ENCODE data around the gene SLC12A2.

SLC12A2 gene

DNA sequence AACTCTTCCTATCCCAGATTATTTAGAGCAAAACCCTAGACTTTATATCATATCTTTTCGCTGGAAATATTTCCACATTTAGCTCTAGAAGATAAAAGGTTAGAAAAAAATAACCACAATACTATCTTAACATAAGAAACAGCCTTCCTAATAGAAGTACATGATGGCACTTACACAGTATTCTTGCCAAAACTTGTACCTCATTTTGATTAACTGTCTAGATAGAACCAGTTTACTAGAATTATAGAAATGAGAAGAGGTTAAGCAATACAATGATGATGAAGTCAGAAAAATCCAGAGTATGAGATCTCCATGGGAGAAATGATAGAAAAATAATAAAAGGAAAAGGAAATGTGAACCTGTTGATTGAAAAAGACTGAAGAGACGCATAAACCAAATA, 63.1 kb downstream of the SLC12A2 start:
- no peak for DNase-seq (ENCODE audit: extremely low spot score)
- ChIA-PET CTCF (no interaction called here), POLR2A (no interaction called here)
- TF ChIP-seq PKNOX1 (IDR thresholded peaks at IDR 0.05) (no peak), TARDBP (IDR thresholded peaks at IDR 0.05) (no peak), FOXK2 (IDR thresholded peaks at IDR 0.05) (no peak), NFRKB (IDR thresholded peaks at IDR 0.05) (no peak), BHLHE40 (IDR thresholded peaks at IDR 0.05; ENCODE audit: borderline replicate concordance) (no peak), LEF1 (IDR thresholded peaks at IDR 0.05; ENCODE audit: borderline replicate concordance) (no peak), SP1 (IDR thresholded peaks at IDR 0.05) (no peak), SUZ12 (IDR thresholded peaks at IDR 0.05) (no peak), L3MBTL2 (conservative IDR thresholded peaks at IDR 0.05) (no peak), FOXM1 (IDR thresholded peaks at IDR 0.05; ENCODE audit: borderline replicate concordance) (no peak), HDGF (IDR thresholded peaks at IDR 0.05; ENCODE audit: borderline replicate concordance) (no peak), ELF4 (IDR thresholded peaks at IDR 0.05) (no peak)

DNA sequence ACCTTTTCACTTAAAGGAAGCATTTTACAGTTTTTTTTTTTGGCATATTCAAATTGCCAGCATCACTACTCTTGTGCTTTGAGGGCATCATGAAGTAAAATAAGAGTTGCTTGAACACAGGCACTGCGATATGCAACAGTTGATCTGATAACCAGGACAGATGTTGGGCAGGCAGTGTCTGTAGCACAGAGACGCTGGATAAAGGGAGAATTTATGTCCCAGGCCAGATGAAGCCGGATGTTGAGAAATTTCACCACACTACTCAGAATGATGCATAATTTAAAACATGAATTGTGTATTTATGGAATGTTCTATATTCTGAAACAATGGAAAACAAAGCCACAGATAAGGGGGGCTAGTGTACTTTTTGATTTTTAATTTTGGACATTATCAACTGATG, 71.4 kb downstream of the SLC12A2 start:
- DNase-seq (ENCODE audit: extremely low spot score) = no peak
- ChIA-PET CTCF (no interaction called here), POLR2A (no interaction called here)
- no peak for TF ChIP-seq FOXK2 (IDR thresholded peaks at IDR 0.05)
- no peak for TF ChIP-seq ELF4 (IDR thresholded peaks at IDR 0.05)
- no peak for TF ChIP-seq PKNOX1 (IDR thresholded peaks at IDR 0.05)
- TF ChIP-seq BHLHE40 (IDR thresholded peaks at IDR 0.05; ENCODE audit: borderline replicate concordance) = no peak
- TF ChIP-seq FOXA1 (IDR thresholded peaks at IDR 0.05) = no peak
- TF ChIP-seq TARDBP (IDR thresholded peaks at IDR 0.05) = no peak
- no peak for TF ChIP-seq FOXM1 (IDR thresholded peaks at IDR 0.05; ENCODE audit: borderline replicate concordance)
- no peak for TF ChIP-seq SP1 (IDR thresholded peaks at IDR 0.05)
- no peak for TF ChIP-seq LEF1 (IDR thresholded peaks at IDR 0.05; ENCODE audit: borderline replicate concordance)
- no peak for TF ChIP-seq ARNT (IDR thresholded peaks at IDR 0.05)
- TF ChIP-seq CTBP1 (IDR thresholded peaks at IDR 0.05; ENCODE audit: borderline replicate concordance) = no peak
- no peak for TF ChIP-seq SUZ12 (IDR thresholded peaks at IDR 0.05)
- no peak for TF ChIP-seq NFRKB (IDR thresholded peaks at IDR 0.05)

DNA sequence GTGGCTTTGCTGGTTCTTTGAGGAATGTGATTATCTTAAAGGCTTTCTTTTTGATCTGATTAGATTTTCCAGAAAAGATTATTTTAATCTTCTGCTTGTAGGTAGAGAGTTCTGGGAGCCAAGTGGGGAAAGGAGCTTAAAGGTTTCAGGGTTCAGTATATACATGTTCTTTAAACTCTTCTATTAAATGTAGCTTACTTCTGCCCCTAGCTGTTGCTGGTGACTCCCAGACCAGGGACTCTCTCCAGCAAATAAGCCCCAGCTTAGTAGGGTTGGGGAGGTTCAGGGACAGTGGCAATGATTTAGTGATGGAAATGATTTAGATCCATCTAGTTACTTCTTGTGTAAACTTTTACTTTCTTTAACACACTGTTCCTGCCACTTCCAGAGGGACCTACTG, 72.2 kb downstream of the SLC12A2 start:
- POLR2A ChIA-PET = no interaction called here
- CTCF ChIA-PET = no interaction called here
- no peak for TF ChIP-seq SP1 (IDR thresholded peaks at IDR 0.05)
- no peak for TF ChIP-seq HDGF (IDR thresholded peaks at IDR 0.05; ENCODE audit: borderline replicate concordance)
- no peak for TF ChIP-seq ELF4 (IDR thresholded peaks at IDR 0.05)
- TF ChIP-seq TARDBP (IDR thresholded peaks at IDR 0.05) = no peak
- no peak for TF ChIP-seq CTBP1 (IDR thresholded peaks at IDR 0.05; ENCODE audit: borderline replicate concordance)
- TF ChIP-seq FOXK2 (IDR thresholded peaks at IDR 0.05) = no peak
- no peak for TF ChIP-seq LEF1 (IDR thresholded peaks at IDR 0.05; ENCODE audit: borderline replicate concordance)
- TF ChIP-seq BHLHE40 (IDR thresholded peaks at IDR 0.05; ENCODE audit: borderline replicate concordance) = no peak
- TF ChIP-seq FOXM1 (IDR thresholded peaks at IDR 0.05; ENCODE audit: borderline replicate concordance) = no peak
- TF ChIP-seq NFRKB (IDR thresholded peaks at IDR 0.05) = no peak
- no peak for DNase-seq (ENCODE audit: extremely low spot score)

DNA sequence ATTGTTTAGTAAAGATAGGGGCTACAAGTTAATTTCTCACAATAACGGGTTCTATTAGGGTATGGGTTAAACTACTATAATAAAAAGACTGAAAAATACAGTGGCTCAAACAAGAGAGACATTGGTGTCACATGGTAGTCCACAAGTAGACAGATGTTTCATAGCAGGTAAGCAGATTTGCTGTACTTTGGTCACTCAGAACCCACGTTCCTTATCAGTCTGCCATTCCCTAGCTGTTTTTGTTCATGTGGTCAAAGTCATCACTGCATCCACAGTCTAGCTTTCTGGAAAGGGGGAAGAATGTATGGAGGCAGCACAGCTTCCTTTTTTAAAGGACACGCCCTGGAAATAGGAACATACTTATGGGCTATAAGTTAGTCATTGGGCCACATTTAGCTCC, 73.0 kb downstream of the SLC12A2 start:
- TF ChIP-seq PKNOX1 (IDR thresholded peaks at IDR 0.05) = no peak
- POLR2A ChIA-PET = no interaction called here
- CTCF ChIA-PET = no interaction called here

GRCh38 chr5:128158342-128158741, 74.8 kb downstream of the SLC12A2 start:
- ChIA-PET POLR2A (no interaction called here), CTCF (no interaction called here)
- DNase-seq (ENCODE audit: extremely low spot score) = no peak
- TF ChIP-seq PKNOX1 (IDR thresholded peaks at IDR 0.05) = no peak
- TF ChIP-seq HDGF (IDR thresholded peaks at IDR 0.05; ENCODE audit: borderline replicate concordance) = no peak
- TF ChIP-seq TARDBP (IDR thresholded peaks at IDR 0.05) = no peak
- TF ChIP-seq SP1 (IDR thresholded peaks at IDR 0.05) = no peak
- TF ChIP-seq FOXK2 (IDR thresholded peaks at IDR 0.05) = no peak
- TF ChIP-seq ARNT (IDR thresholded peaks at IDR 0.05) = no peak
- no peak for TF ChIP-seq LEF1 (IDR thresholded peaks at IDR 0.05; ENCODE audit: borderline replicate concordance)
- no peak for TF ChIP-seq NFRKB (IDR thresholded peaks at IDR 0.05)
- TF ChIP-seq BHLHE40 (IDR thresholded peaks at IDR 0.05; ENCODE audit: borderline replicate concordance) = no peak
- TF ChIP-seq ZNF384 (IDR thresholded peaks at IDR 0.05) = no peak
- no peak for TF ChIP-seq FOXA1 (IDR thresholded peaks at IDR 0.05)
- TF ChIP-seq CTBP1 (IDR thresholded peaks at IDR 0.05; ENCODE audit: borderline replicate concordance) = no peak
- TF ChIP-seq ELF4 (IDR thresholded peaks at IDR 0.05) = no peak
- TF ChIP-seq L3MBTL2 (conservative IDR thresholded peaks at IDR 0.05) = no peak
- no peak for TF ChIP-seq FOXM1 (IDR thresholded peaks at IDR 0.05; ENCODE audit: borderline replicate concordance)
- TF ChIP-seq SUZ12 (IDR thresholded peaks at IDR 0.05) = no peak

More for the DNA sequence above, 73.0 kb downstream of the SLC12A2 start:
- DNase-seq (ENCODE audit: extremely low spot score) = no peak

- ChIA-PET POLR2A (no interaction called here), CTCF (interaction anchor here (0.9 kb wide), 1 partner anchor 24 kb away, joined by 3 read pairs; no protein-coding TSS in a partner anchor)
- TF ChIP-seq HDGF (IDR thresholded peaks at IDR 0.05; ENCODE audit: borderline replicate concordance) (no peak), FOXA1 (IDR thresholded peaks at IDR 0.05) (no peak), ELF4 (IDR thresholded peaks at IDR 0.05) (no peak), LEF1 (IDR thresholded peaks at IDR 0.05; ENCODE audit: borderline replicate concordance) (no peak), FOXK2 (IDR thresholded peaks at IDR 0.05) (no peak), SP1 (IDR thresholded peaks at IDR 0.05) (no peak), NFRKB (IDR thresholded peaks at IDR 0.05) (no peak), CTBP1 (IDR thresholded peaks at IDR 0.05; ENCODE audit: borderline replicate concordance) (no peak), ZNF384 (IDR thresholded peaks at IDR 0.05) (no peak), PKNOX1 (IDR thresholded peaks at IDR 0.05) (no peak), BHLHE40 (IDR thresholded peaks at IDR 0.05; ENCODE audit: borderline replicate concordance) (no peak)
- no peak for DNase-seq (ENCODE audit: extremely low spot score)
Measured at GRCh38 chr5:128163991-128164390, 80.4 kb downstream of the SLC12A2 start.
